NCI-H524 treated with DMSO at 0.1 percent for 48 hours (cell line): ENCODE measurements around the gene MT1H.
"Not testable (repeated sequence)": the region's sequence is repeated elsewhere in the genome, so short reads cannot be mapped to it uniquely, and the experiment has no call there.

Source experiments
- DNase-seq: peaks from one replicate; lab custom pipeline; 2025; lab: John Stamatoyannopoulos, UW

Gene MT1H

GRCh38 chr16:56669005-56669839, at the start of gene MT1H:
TSS of gene MT1H (plus strand) at chr16:56669814. CDS start at chr16:56669885, 71 bp downstream.
- no peak for DNase-seq

GRCh38 chr16:56620339-56620897, 49.2 kb upstream of the MT1H start:
- DNase-seq, result no peak

- DNase-seq, result not testable (repeated sequence)
These were observed 47.8 kb upstream of the MT1H start for GRCh38 chr16:56621665-56622445.

GRCh38 chr16:56623184-56623583, 46.4 kb upstream of the MT1H start:
- DNase-seq, result not testable (repeated sequence)

GRCh38 chr16:56623637-56624036, 46.0 kb upstream of the MT1H start:
- no peak for DNase-seq

- no peak for DNase-seq
These were observed 44.3 kb upstream of the MT1H start, which contains the start of gene MT1E for GRCh38 chr16:56625140-56625942. TSS of gene MT1E (plus strand) at chr16:56625781. CDS start at chr16:56625852, 71 bp downstream.

GRCh38 chr16:56625943-56626654, 43.5 kb upstream of the MT1H start:
- no peak for DNase-seq

- DNase-seq, result no peak
These were observed 42.9 kb upstream of the MT1H start for GRCh38 chr16:56626685-56627084.

GRCh38 chr16:56628486-56629350, 40.9 kb upstream of the MT1H start:
- no peak for DNase-seq

GRCh38 chr16:56629531-56629930, 40.1 kb upstream of the MT1H start:
- no peak for DNase-seq

- no peak for DNase-seq
These were observed 39.5 kb upstream of the MT1H start for GRCh38 chr16:56630134-56630533.

- DNase-seq, result no peak
These were observed 38.4 kb upstream of the MT1H start for GRCh38 chr16:56631197-56631596.

- DNase-seq, result no peak
These were observed 37.8 kb upstream of the MT1H start for GRCh38 chr16:56631832-56632155.

GRCh38 chr16:56632156-56632847, 37.3 kb upstream of the MT1H start, which contains the start of gene MT1M:
TSS of gene MT1M (plus strand) at chr16:56632659. CDS start at chr16:56632732, 73 bp downstream.
- DNase-seq, result no peak

- no peak for DNase-seq
These were observed 36.7 kb upstream of the MT1H start for GRCh38 chr16:56632848-56633365.

- DNase-seq, result no peak
These were observed 36.1 kb upstream of the MT1H start for GRCh38 chr16:56633535-56633934.

GRCh38 chr16:56634715-56635440, 34.7 kb upstream of the MT1H start:
- no peak for DNase-seq

- DNase-seq, result no peak
These were observed 34.1 kb upstream of the MT1H start for GRCh38 chr16:56635441-56635967.
